Stimulated activated CD4-positive, alpha-beta T cell treated with anti-CD3 and anti-CD28 coated beads, Interleukin-12 subunit alpha, Interleukin-12 subunit beta, amount 100 ng/mL, for 48 hours (primary cell): ENCODE measurements around the gene CSNK1G1.
"Not testable (repeated sequence)": the region's sequence is repeated elsewhere in the genome, so short reads cannot be mapped to it uniquely, and the experiment has no call there.

Source experiments
- DNase-seq, 3 donors: peaks; one replicate each; pipeline ENCODE4 v3.0.0-alpha.2; 2020; ENCODE audit warnings: low read depth in 2 of 3, low spot score in 1 of 3

Gene CSNK1G1

DNA sequence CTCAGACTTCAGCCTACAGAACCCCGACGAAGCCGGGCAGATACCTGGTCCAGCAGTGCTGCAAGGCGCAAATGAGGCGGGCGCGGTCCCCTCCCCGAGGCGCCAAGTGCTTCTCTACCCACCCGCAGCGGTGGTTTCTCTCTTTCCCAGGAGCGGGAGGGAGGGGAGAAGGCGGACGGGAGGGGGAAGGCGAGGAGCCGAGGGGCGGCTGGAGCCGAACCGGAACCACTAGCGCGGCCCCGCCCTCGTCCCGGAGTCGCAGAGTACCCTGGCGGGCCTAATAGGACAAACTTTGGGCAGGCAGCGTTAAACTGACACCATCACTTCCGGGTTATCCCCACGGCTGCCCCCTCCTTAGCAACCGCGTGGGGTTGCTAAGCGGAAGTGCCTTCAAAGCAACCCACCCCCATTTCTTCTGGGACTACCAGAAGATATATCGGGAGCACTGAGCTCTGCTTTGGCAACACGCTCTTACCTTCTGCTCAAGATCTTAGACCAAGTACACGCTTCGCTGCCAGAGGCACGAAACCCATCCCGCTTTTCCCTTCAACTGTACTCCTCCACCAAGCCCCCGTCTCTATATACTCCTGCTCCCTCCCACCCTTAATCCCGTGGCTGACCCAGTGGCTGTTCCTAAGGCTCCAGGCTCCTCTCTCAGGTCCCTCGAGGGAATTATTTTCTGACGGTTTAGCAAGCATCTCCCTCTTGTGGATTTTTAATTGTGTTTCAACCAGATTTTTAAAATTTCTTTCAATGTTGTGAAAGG is at the start of gene CSNK1G1:
TSS of gene CSNK1G1 (minus strand) at position 230 of the 766 bp plus-strand sequence. CDS start 55,674 bp downstream, outside the sequence.
- DNase-seq = peak; percentile 84 to 89 (median 86)

DNA sequence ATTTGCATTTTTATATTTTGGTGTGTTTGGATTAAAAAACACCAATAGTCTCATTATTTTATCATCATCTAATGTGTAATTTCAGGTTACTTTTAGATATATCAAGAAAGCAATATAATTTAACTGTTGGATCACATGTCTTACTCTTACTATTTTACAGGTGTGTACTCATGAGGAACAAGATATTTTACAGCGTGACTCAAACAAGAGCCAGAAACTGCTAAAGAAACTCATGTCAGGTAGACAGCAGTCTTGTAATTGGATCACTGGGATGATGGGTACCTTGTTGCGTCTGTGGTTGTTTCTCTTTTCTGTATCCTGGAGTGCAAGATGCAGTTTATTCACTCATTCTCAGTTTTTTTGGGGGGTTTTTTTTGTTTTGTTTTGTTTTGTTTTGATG is 44.6 kb upstream of the CSNK1G1 start:
- no peak for DNase-seq

DNA sequence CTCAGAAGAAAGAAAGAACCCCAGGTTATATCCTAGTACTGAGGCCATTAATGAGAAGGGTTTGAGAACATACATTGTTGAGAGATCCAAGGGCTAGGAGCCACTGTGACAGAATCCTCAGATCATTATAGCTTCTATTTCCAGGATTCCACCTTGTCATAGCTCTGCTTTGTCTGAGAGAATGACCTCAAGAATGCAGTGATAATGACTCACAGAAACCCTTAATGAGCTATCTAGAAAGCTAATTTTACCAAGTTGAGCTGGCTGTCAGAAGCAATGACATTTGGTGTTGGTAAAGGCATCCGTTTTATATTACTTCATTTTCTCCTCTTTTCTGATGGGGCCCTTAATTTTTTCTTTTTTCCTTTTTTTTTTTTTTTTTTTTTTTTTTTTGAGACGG is 42.6 kb upstream of the CSNK1G1 start:
- DNase-seq = no peak

DNA sequence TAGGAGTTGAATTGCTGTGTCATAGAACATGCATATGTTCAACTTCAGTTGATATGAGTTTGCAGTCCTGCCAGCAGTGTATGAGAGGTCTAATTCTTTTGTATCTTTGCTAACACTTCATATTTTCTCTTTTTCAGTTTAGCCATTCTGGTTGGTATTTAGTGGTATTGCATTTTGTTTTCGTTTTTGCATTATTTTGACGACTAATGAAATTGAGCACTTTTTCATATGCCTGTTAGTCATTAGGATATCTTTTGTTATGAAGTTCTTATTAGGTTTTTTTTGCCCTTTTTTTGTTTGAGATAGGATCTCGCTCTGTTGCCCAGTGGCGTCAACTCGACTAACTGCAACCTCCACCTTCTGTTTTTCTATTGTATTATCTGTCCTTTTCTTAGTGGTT is 40.8 kb upstream of the CSNK1G1 start:
- DNase-seq = no peak

DNA sequence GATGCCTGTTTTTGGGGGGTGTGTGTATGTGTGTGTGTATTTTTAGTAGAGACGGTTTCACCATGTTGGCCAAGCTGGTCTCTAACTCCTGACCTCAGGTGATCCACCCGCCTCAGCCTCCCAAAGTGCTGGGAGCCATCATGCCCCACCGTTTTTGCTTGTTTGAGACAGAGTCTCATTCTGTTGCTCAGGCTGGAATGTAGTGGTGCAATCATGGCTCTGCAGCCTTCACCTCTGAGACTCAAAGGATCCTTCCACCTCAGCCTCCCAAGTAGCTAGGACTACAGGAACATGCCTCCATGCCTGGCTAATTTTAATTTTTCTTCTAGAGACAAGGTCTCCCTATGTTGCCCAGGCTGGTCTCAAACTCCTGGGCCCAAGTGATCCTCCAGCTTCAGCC is 36.5 kb upstream of the CSNK1G1 start:
- not testable (repeated sequence) for DNase-seq

DNA sequence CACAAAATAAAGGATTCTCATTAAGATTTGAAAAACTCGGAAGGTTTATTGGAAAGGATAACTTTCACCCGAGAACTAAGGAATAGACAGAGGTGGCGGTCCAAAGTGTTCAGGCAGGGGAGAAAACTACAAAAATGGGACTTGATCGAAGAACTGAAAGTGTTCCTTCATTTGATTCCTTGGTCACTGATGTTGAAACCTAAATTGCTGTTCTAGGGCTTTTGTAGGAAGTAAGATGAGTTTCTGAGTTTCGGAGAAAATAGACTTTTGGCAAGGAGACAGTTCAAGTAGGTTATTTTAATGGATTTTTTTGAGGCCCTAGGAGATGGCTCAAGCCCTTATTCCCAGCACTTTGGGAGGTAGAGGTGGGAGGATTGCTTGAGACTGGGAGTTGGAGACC is 33.1 kb upstream of the CSNK1G1 start:
- no peak for DNase-seq

DNA sequence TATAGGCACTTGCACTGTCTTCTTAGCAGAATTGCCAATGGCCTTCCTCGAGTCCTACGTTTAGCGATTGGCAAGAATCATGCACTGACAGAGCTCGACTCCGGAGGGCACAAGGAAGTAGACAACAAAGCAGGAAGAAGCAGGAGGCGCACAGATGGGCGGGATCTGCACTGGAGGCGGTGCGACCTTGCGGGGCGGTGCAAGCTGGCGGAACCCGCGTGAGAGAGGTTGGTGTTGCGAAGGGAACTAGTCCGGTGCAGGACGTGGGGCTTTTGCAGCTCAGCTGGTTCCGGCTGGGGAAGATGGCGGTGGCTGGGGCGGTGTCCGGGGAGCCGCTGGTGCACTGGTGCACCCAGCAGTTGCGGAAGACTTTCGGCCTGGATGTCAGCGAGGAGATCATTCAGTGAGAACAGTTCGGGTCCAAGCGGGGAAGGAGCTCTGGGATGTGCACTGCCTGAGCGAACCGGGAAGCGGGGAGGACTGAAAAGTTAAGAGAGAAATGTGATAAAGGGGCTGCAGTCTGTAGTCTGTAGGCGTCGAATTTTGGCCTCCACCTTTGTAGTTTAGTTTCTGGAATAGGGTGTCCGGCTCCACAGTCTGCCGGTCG is 31.7 kb upstream of the CSNK1G1 start, which contains the start of gene TRIP4:
TSS of gene TRIP4 (plus strand) at position 275 of the 607 bp plus-strand sequence. CDS start at position 303, 28 bp downstream.
- DNase-seq = peak; percentile 94 to 98 (median 96)

DNA sequence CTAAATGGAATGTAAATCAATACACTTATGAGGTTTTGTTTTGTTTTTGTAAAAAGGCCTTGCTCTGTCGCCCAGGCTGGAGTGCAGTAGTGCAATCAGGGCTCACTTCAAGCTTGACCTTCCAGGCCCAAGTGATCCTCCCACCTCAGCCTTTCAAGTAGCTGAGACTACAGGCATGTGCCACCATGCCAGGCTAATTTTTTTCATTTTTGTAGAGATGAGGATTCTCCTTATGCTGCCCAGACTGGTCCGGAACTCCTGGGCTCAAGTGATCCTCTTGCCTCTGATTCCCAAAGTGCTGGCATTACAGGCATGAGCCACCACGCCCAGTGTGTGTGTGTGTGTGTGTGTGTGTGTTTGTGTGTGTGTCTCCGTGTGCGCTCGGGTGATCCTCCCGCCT is 30.3 kb upstream of the CSNK1G1 start:
- no peak for DNase-seq

DNA sequence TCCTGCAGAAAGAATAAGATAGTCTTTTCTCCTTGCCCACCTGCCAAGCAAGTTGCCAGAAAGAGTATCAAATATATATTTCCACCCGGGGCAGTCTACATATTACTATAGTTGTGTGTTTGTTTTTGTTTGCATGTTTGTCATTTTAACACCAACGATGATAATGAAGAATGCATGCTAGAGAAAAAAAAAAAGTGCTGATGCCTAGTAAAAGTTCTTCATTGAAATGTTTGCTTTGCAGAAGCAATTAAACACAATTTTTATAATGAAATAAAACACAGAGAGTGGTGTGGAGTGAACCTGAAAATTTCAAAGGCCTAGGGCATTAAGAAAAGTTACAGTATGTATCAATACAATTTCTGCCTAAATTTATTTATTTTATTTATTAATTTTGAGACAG is 27.8 kb upstream of the CSNK1G1 start:
- DNase-seq = no peak

DNA sequence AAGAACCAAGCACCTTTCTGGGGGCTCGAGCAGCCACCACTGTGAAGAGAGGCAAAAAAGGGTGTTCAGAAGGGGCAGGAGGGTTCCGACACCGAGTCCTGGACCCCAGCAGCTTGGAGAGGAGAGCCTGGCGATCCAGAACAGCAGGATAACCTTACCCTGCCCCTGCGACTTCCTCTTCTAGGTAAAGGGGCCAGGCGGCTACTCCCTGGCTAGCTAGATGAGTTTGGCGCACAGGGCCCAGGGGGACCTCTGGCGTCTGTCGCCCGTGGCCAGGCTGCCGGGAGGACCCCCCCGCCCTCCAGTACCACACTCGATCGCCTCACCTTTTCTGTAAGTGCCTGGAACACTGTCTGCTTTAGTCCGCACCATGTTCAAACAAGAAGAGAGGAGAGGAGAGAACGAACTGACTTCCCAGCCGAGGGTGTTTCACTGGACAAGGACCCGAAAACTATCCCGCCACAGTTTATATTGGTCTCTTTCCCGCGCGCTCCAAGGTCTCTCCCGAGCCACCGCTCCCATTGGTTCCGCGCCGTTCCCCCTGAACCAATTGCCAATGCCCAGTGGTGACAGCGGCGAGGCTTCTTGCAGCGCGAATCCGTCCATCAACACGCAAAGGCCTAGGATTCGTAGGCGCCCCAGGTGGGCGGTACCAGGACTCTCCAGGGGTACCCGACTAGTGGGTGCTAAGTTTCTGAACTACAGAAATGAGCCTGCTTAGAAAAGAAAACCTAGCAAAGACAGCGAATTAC is 25.2 kb upstream of the CSNK1G1 start, which contains the start of gene PCLAF:
TSS of gene PCLAF (minus strand) at position 442 of the 752 bp plus-strand sequence. CDS start at position 372, 70 bp downstream.
- DNase-seq = peak; percentile 94

DNA sequence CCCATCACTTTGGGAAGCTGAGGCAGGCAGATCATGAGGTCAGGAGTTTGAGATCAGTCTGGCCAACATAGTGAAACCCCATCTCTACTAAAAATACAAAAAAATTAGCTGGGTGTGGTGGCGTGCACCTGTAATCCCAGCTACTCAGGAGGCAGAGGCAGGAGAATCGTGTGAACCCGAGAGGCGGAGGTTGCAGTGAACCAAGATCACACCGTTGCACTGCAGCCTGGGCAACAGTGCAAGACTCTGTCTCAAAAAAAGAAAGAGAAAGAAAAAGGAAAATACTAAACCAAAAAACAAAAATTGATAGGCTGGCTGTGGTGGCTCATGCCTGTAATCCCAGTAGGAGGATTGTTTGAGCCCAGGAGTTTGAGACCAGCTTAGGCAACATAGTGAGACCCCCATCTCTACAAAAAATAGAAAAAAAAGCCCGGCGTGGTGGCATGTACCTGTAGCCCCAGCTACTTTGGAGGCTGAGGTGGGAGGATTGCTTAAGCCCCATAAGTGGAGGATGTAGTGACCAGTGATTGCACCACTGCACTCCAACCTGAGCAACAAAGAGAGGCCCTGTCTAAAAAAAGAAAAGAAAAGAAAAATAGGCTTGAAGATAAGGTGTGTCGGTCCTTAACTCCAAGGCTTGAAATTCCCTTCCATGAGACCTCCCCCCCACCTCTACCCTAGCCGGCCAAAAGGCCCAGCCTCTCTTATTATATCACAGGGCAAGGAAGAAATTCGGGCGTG is 24.3 kb upstream of the CSNK1G1 start:
- not testable (repeated sequence) for DNase-seq

DNA sequence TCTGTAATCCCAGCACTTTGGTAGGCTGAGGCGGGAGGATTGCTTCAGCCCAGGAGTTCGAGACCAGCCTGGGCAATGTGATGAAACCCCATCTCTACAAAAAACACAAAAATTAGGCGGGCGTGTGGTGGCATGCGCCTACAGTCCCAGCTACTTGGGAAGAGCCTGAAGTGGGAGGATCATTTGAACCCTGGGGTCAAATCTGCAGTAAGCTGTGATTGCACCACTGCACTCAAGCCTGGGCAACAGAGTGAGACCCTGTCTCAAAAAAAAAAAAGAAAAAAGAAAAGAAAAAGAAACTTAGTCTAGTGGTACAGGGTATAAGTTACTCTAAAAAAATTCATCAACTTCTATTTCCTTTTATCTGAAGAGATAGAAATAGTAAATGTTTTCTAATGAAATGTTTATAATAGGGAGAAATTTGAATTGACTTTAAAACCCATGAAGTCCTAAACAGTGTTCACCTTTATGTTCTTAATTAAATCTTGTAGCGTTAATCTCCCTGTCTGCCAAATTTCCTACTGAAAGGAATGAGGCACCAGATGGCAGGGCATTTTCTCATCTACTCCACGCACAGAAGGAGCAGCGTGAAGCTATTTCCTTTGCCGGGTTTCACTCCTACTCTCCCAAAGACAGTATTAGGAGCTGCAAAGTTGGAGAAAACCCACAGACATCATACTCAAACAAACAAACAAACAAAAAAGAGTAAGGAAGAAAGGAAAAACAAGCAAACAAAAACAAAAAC is 23.4 kb upstream of the CSNK1G1 start:
- DNase-seq = no peak

DNA sequence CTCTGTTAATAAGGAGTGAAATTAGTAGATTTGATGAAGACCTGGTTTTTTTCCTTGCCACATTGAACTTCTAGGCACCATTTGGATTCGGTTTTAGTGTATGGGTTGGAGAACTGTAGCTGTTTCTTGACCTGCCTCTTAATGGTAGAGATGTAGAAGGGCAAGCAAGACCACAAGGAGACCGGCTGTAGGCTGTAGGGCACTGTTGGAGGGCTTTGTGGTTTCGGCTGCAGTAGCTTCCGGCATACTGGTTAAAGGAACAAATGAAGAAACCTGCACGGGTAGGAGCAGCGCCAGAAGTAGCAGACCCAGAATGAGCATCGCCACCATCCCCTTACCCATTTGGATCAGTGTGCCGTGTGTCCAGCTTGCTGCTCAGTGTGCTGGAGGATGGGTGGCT is 17.4 kb upstream of the CSNK1G1 start:
- DNase-seq = no peak

DNA sequence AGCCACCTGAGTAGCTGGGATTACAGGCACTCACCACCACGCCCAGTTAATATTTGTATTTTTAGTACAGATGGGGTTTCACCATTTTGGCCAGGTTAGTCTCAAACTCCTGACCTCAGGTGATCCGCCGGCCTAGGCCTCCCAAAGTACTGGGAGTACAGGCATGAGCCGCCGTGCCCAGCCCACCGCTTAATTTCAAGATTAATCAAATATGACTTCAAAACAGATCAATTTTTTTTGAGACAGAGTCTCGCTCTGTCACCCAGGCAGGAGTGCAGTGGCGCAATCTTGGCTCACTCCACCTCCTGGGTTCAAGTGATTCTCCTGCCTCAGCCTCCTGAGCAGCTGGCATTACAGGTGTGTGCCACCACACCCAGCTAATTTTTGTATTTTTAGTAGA is 15.4 kb upstream of the CSNK1G1 start:
- not testable (repeated sequence) for DNase-seq

DNA sequence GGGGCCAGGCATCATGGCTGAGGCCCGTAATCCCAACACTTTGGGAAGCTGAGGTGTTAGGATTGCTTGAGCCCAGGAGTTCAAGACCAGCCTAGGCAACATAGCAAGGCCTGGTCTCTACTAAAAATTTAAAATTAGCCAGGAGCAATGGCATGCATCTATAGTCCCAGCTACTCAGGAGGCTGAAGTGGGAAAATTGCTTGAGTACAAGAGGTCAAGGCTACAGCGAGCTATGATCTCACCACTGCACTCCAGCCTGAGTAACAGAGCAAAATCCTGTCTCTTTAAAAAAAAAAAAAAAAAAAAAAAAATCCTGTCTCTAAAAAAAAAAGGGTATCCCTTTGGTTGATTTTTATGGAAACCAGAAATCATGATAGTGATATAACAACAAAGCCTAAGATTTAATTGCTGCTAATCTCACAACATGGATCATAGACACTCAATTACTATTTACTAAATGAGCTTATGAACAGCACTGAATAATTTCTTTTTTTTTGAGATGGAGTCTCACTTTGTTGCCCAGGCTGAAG is 13.2 kb upstream of the CSNK1G1 start:
- DNase-seq = no peak

DNA sequence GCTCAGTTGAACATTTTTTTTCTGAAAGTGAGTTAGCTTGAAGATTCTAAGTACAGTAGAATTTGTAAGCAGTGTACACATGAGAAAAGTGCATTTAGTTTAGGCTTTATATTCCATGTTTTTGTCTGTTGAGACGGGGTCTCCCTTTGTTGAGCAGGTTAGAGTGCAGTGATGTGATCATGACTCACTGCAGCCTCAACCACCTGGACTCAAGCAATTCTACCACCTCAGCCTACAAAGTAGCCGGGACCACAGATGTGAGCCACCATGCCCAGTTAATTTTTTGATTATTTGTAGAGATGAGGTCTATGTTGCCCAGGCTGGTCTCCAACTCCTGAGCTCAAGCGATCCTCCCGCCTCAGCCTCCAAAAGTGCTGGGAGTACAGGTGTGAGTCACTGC is 5.3 kb upstream of the CSNK1G1 start:
- no peak for DNase-seq

DNA sequence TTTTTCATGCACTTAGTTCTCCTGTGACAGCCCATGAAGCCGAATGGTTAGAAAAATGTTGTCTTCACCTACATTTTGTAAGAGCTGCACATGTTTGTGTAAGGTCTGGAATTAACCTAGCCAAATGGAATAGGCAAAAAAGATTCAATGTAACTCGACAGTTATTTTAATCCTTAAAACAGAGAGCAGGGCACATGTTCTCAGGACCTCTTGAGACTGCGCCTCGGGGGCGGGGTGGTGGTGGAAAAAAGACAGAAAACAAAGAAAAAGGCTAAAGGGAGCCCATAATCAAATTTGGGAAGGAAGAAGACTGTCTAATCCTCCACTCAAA is 702 bp upstream of the CSNK1G1 start:
- DNase-seq = no peak

DNA sequence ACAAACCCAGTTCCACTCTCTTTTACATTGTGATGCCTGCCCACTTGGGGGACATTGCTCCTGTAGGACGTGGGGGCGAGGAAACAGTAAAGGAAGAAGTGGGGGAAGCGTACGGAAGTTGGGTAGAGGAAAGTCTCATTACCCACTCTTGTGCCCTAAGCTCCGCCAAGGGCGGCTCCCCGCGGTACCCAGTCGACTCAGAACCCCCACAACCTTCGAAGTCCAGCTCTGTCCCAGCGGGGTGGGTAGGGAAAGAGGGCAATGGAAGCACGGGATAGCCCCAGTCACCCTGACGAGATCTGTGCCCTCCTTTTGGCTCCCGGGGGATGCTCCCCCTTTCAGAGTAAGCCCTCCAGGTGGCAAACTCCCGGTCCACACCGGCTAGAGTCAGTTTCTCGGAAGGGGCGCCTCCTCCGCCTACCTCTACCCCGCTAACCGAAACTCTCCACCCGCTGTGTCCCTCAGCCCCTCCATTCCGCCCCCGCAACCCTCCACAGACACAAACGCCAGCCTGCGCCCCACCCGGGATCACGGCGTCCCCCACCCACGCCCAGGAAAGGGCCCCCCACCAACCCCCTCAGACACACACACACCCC is 527 bp downstream of the CSNK1G1 start:
- DNase-seq = peak in 1 of 3 donors; percentile 9

DNA sequence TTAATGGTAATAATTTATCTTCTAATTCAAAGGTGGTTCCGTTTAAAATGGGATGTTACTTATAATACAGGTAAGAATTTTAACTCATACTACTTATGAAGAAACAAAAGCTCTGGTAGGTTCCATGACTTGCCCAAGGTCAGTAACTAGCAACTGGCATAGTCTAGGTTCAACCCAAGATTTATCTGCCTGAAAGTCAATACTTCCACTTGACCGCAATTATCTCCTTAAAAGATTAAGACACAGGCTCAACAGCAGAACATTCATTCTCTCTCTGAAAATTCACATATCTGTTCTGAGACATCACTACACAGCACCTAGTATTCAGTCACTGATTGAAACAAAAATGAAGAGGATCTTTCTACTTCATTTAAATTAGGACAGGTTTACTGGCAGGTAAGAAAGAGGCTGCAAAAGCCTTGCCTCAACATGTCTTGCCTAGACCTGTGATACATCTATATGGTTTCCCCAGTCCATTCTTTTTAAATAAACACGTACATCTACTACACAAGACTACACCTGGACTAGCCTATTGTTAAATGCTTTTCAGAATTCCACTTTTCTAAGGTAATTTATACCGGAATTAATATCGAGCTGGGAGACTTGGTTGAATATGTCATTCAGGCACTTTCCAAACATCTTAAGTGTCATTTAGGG is 1.2 kb downstream of the CSNK1G1 start:
- DNase-seq = no peak
